ENCODE data around the gene GRIK4.

DNA sequence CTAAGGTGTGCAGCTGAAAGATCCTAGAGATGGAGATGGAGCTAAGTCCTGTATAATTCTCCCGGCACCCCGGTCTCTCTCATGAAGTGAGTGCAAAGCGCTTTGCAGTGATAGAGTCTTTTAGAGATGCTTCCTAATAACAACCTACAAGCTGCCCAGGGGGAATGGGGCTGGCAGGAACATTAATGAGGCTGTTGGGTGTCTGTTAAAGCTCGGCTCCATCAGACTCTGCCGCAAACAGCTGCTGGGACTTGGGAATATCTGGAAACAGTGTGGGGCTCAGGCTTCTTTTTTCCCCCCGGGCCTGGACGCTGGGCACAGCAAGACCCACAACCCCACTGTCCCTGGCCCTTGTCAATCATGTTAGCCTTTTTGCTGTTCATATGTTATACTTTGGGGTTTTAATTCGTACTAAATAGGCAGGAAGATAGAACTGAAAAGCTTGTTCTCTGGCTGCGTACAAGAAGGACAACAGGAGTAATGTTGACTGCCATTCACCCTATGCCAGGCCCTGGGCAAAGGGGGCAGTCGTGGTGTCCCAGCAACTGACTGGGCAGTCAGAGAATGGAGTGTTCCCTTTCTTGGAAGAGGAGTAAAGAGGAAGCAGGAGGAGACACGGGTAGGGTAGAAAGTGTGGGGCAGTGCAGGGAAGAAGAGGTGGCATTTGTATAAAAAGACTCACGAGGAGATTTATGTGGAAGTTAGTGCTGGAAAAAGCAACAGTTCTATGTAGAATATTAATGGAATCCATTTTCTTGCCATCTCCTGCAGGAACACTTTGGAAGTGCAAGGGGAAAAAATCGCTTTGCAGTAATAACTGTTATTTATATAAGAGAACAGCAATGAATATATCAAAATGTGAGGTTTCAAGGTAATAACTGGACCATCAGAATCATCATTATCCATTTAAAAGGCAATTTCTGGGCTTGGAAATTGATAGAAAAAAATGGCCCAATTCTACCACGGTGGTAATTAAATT, 232.8 kb downstream of the GRIK4 start:
- TF ChIP-seq CTCF (IDR thresholded peaks at IDR 0.05; ENCODE audit: insufficient read depth, low read length) (no peak), POLR2AphosphoS5 (IDR thresholded peaks at IDR 0.05; ENCODE audit: low read depth) (no peak)
